Uterus (tissue), 2 donors: ENCODE data around the gene LRRC8C.

Experiments
- CTCF ChIP-seq, 4 experiments: fragments of 200-600 bp in 2 of 4; fragments of 450-650 bp in 2 of 4; sonication (generic) in 2 of 4; IDR thresholded peaks; one replicate each; pipeline ENCODE4 v1.5.1; 2016 to 2019; ENCODE audit warnings: antibody characterized with exemption in 4 of 4, mild to moderate bottlenecking in 2 of 4, moderate library complexity in 1 of 4
- POLR2A ChIP-seq, 2 donors: fragments of 450-650 bp; IDR thresholded peaks; one replicate each; pipeline ENCODE4 v1.6.1; 2016; ENCODE audit warnings: antibody characterized with exemption in 2 of 2, mild to moderate bottlenecking in 1 of 2, moderate library complexity in 1 of 2

- TF ChIP-seq CTCF (IDR thresholded peaks at IDR 0.05) (no peak), POLR2A (IDR thresholded peaks at IDR 0.05) (no peak)
Measured at GRCh38 chr1:89690595-89690994, 57.7 kb downstream of the LRRC8C start.
